Keratinocyte (primary cell): ENCODE results near the gene ATG9B. TPM values are rescaled to one million over a fixed set of nuclear protein-coding genes. Genes with fewer than 3 reads are reported as not detected.

Source experiments
- DNase-seq: peaks from one replicate; pipeline ENCODE4 v3.0.0-alpha.2; 2011; ENCODE audit warnings: low read depth, missing footprints, low spot score
- FAIRE-seq: peaks from 2 replicates; lab custom pipeline; 2011; peaks lifted over from hg19 to GRCh38; lab: Jason Lieb, UNC
- H2AFZ ChIP-seq: 2 replicates; pipeline ENCODE4 v1.6.0; 2012; ENCODE audit warnings: low read length, control low read depth, inconsistent platforms; ENCODE audit not compliant: control insufficient read depth
- H3K27ac ChIP-seq: 2 replicates; pipeline ENCODE4 v1.5.1; 2011; ENCODE audit warnings: low read length; ENCODE audit not compliant: control insufficient read depth, insufficient read depth
- H3K27me3 ChIP-seq: 3 replicates; pipeline ENCODE4 v1.6.0; 2011; ENCODE audit warnings: low read length; ENCODE audit not compliant: control insufficient read depth, insufficient read depth; ENCODE audit errors: extremely low read depth
- H3K36me3 ChIP-seq, 2 experiments: 2 replicates in 1 of 2; 3 replicates in 1 of 2; pipeline ENCODE4 v1.5.1; 2011; ENCODE audit warnings: low read length in 2 of 2, mild to moderate bottlenecking in 1 of 2; ENCODE audit not compliant: control insufficient read depth in 2 of 2, insufficient read depth in 2 of 2; ENCODE audit errors: extremely low read depth in 1 of 2
- H3K4me1 ChIP-seq: 3 replicates; pipeline ENCODE4 v1.5.1; 2011; ENCODE audit warnings: low read length; ENCODE audit not compliant: control insufficient read depth, insufficient read depth; ENCODE audit errors: extremely low read depth
- H3K4me2 ChIP-seq: 3 replicates; pipeline ENCODE4 v1.6.0; 2011; ENCODE audit warnings: low read depth, low read length; ENCODE audit not compliant: control insufficient read depth, insufficient read depth; ENCODE audit errors: extremely low read depth
- H3K4me3 ChIP-seq, 3 experiments: fragments of 200-600 bp in 1 of 3; sonication (generic) in 1 of 3; 2 replicates in 2 of 3; 3 replicates in 1 of 3; pipeline ENCODE4 v1.5.1; 2011 to 2016; ENCODE audit warnings: low read length in 3 of 3, mild to moderate bottlenecking in 3 of 3, control low read depth in 2 of 3, inconsistent platforms in 1 of 3, low read depth in 1 of 3, mixed read lengths in 1 of 3, mixed run types in 1 of 3, moderate library complexity in 1 of 3; ENCODE audit not compliant: control insufficient read depth in 2 of 3, insufficient read depth in 2 of 3; ENCODE audit errors: extremely low read depth in 1 of 3
- H3K79me2 ChIP-seq: 2 replicates; pipeline ENCODE4 v1.6.0; 2012; ENCODE audit warnings: low read length; ENCODE audit not compliant: control insufficient read depth, insufficient read depth
- H3K9ac ChIP-seq: 3 replicates; pipeline ENCODE4 v1.6.0; 2011; ENCODE audit warnings: low read length; ENCODE audit not compliant: control insufficient read depth, insufficient read depth; ENCODE audit errors: extremely low read depth
- H3K9me1 ChIP-seq: 3 replicates; pipeline ENCODE4 v1.6.0; 2011; ENCODE audit warnings: low read length; ENCODE audit not compliant: control insufficient read depth, insufficient read depth; ENCODE audit errors: extremely low read depth
- H3K9me3 ChIP-seq: 2 replicates; pipeline ENCODE4 v1.5.1; 2012; ENCODE audit warnings: low read depth, low read length; ENCODE audit not compliant: control insufficient read depth
- H4K20me1 ChIP-seq: 3 replicates; pipeline ENCODE4 v1.6.0; 2011; ENCODE audit warnings: low read length; ENCODE audit not compliant: control insufficient read depth, insufficient read depth; ENCODE audit errors: extremely low read depth
- EZH2 ChIP-seq: IDR thresholded peaks from one replicate; pipeline ENCODE4 v1.6.1; 2012; ENCODE audit warnings: inconsistent platforms, mild to moderate bottlenecking, low read length, moderate library complexity
- dilution Hi-C: fragments of 300-500 bp; cut with MboI; formaldehyde crosslinking; loops from one replicate; pipeline ENCODE4 v1.7.0; 2020; ENCODE audit warnings: low sequenced_read_pairs; ENCODE audit not compliant: extremely low pct_ligation_motif_present
- polyA plus RNA-seq, 5 experiments: library from polyadenylated mRNA; depleted of rRNA in 3 of 5; stranded (reverse) in 3 of 5; stranded (forward) in 1 of 5; unstranded in 1 of 5; fragments of >200 nt; gene quantifications; 1 replicate in 1 of 5; 2 replicates in 3 of 5; 3 replicates in 1 of 5; pipeline versions ENCODE4 v1.2.1 to v1.2.3, GENCODE V29; 2011 to 2012; ENCODE audit warnings: missing spikeins in 2 of 5, low read depth in 1 of 5, low replicate concordance in 1 of 5
- TF ChIP-seq, protein P1 (sequence below), 3 experiments: IDR thresholded peaks in 1 of 3; conservative IDR thresholded peaks in 1 of 3; optimal IDR thresholded peaks in 1 of 3; 2 replicates in 2 of 3; 3 replicates in 1 of 3; pipeline versions ENCODE3 to v1.5.1; 2011; ENCODE audit warnings: low read length in 3 of 3, mild to moderate bottlenecking in 3 of 3, moderate library complexity in 2 of 3, control low read depth in 1 of 3, inconsistent platforms in 1 of 3; ENCODE audit not compliant: insufficient read depth in 2 of 3; ENCODE audit errors: extremely low read depth in 1 of 3

The ATG9B gene
- polyA plus RNA-seq, 1 donor (not counting 4 experiments of a cell fraction or from before 2014, with no cell fraction given) = 0.12 TPM

DNA sequence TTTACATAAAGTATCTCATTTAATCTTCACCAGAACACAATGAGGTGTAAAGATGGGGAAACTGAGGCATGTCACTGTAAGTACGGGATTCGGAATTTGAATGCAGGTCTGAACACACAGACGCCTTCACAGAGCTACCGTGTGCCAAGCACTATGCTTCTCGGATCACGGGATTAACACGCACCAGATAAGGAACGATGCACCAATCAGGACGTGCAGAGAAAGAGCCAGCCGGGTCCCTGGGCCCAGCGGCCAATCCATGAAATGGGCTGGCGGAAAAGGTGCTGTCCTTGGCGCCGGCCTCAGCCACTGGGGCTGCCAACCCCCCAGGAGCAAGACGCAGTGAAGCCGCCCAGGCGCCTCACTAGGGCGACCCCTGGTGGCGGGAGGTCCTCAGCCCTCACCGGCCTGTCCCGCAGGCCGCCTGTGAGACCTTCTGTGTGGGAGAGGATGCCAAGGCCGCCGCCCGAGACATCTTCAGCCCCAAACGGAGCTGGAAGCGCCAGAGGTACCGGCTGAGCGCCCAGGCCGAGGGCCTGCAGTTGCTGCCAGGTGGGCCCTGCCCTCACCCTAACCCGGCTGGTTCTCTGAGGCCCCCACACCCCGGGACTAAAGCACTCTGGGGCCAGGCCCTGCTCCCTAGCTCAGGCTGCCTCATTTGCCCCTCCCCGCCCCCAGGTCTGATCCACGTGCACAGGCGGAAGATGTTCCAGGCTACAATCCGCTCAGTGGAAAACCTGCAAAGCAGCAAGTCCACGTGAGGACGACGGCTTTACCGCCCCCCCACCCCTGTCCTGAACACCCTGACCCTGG, 15.6 kb downstream of the ATG9B start:
- Histone ChIP-seq H4K20me1 (no peaks in the 10 kb centered on the region), H3K27ac (no peak overlapping the region), H3K4me3 (peak overlapping the region in 1 of 3 experiments; percentile 59), H3K9me1 (no peaks in the 10 kb centered on the region), H3K9ac (peak overlapping the region; percentile 33), H3K9me3 (no peaks in the 10 kb centered on the region), H3K4me1 (peaks cover 9% of the 10 kb centered on the region), H3K27me3 (peaks cover 35% of the 10 kb centered on the region), H3K4me2 (peak overlapping the region; percentile 60), H3K79me2 (no peaks in the 10 kb centered on the region), H3K36me3 (no peaks in the 10 kb centered on the region), H2AFZ (peak overlapping the region; percentile 62)
- TF ChIP-seq, protein P1, sequence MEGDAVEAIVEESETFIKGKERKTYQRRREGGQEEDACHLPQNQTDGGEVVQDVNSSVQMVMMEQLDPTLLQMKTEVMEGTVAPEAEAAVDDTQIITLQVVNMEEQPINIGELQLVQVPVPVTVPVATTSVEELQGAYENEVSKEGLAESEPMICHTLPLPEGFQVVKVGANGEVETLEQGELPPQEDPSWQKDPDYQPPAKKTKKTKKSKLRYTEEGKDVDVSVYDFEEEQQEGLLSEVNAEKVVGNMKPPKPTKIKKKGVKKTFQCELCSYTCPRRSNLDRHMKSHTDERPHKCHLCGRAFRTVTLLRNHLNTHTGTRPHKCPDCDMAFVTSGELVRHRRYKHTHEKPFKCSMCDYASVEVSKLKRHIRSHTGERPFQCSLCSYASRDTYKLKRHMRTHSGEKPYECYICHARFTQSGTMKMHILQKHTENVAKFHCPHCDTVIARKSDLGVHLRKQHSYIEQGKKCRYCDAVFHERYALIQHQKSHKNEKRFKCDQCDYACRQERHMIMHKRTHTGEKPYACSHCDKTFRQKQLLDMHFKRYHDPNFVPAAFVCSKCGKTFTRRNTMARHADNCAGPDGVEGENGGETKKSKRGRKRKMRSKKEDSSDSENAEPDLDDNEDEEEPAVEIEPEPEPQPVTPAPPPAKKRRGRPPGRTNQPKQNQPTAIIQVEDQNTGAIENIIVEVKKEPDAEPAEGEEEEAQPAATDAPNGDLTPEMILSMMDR (optimal IDR thresholded peaks at IDR 0.05 in 1 of 3, IDR thresholded peaks at IDR 0.05 in 1 of 3, conservative IDR thresholded peaks at IDR 0.05 in 1 of 3; ENCODE audit: extremely low read depth in 1 of 3, insufficient read depth in 2 of 3, low read length in 3 of 3) = peak; percentile 63 to 93 (median 79)
- TF ChIP-seq EZH2 = no peak
- no peak for FAIRE-seq
- DNase-seq = no peak
- dilution Hi-C loops = no loop called here

DNA sequence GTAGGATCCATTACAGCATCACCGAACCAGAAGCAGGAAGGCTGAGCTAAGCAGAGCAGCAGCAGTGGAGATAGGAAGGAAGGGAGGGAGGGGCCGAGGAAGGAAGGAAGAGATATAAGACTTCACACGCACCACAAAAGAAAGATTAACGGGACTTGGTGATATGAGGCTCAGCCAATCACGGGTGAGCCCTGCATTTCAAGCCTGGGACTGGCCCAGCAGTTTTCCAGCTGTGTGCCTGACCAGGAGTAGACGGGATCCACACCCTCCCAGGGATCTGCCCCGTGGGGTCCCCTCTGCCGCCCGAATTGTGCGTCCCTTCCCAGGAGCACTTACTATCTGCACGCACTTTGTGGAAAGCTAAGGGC, 16.2 kb downstream of the ATG9B start:
- no peak for DNase-seq
- H3K79me2 ChIP-seq = no peaks in the 10 kb centered on the region
- H3K9me3 ChIP-seq = no peaks in the 10 kb centered on the region
- peaks cover 7% of the 10 kb centered on the region for H3K4me1 ChIP-seq
- TF ChIP-seq, protein P1 (optimal IDR thresholded peaks at IDR 0.05 in 1 of 3, IDR thresholded peaks at IDR 0.05 in 1 of 3, conservative IDR thresholded peaks at IDR 0.05 in 1 of 3; ENCODE audit: extremely low read depth in 1 of 3, insufficient read depth in 2 of 3, low read length in 3 of 3) = no peak
- TF ChIP-seq EZH2 = no peak
- no peak overlapping the region for H3K9ac ChIP-seq
- H3K27ac ChIP-seq = no peak overlapping the region
- H4K20me1 ChIP-seq = no peaks in the 10 kb centered on the region
- no peaks in the 10 kb centered on the region for H3K9me1 ChIP-seq
- peak overlapping the region in 1 of 3 experiments; percentile 59 for H3K4me3 ChIP-seq
- dilution Hi-C loops = no loop called here
- no peak for FAIRE-seq
- H3K36me3 ChIP-seq = no peaks in the 10 kb centered on the region
- H3K4me2 ChIP-seq = peak overlapping the region; percentile 60
- peak overlapping the region; percentile 53 for H2AFZ ChIP-seq
- H3K27me3 ChIP-seq = peaks cover 32% of the 10 kb centered on the region
